ENCODE data around the gene BCAS1. TPM values are rescaled to one million over a fixed set of nuclear protein-coding genes. Genes with fewer than 3 reads are reported as not detected.

The BCAS1 gene
- total RNA-seq, 2 donors from 2014 or later = not detected

GRCh38 chr20:53950031-53950430 is 120.4 kb downstream of the BCAS1 start:
- H3K27ac ChIP-seq (ENCODE audit: low read depth, low read length) = no peak overlapping the region
- Mint-ChIP-seq H3K9me3 (peaks cover 10% of the 10 kb centered on the region), H3K4me1 (peaks cover 8% of the 10 kb centered on the region), H3K27me3 (ENCODE audit: insufficient read depth) (no peaks in the 10 kb centered on the region), H3K27ac (peak overlapping the region; percentile 50), H3K4me3 (no peak overlapping the region), H3K36me3 (ENCODE audit: low read depth) (peaks cover 2% of the 10 kb centered on the region)
- no peak overlapping the region for H3K4me3 ChIP-seq (ENCODE audit: low read length)
- no peaks in the 10 kb centered on the region for H3K36me3 ChIP-seq (ENCODE audit: control insufficient read depth, insufficient read depth, low read length)
- no peak overlapping the region for H3K9ac ChIP-seq (ENCODE audit: extremely low read depth, low read length, poor library complexity, severe bottlenecking)
- 66 to 82% methylated on average over 4 to 7 of the region's 7 CpGs for WGBS, 2 experiments (ENCODE audit: insufficient coverage in 1 of 2, insufficient read length in 1 of 2)
- TF ChIP-seq CTCF (conservative IDR thresholded peaks at IDR 0.05) = no peak
- no peaks in the 10 kb centered on the region for H3K27me3 ChIP-seq (ENCODE audit: control insufficient read depth, insufficient read depth, low read length, poor library complexity, severe bottlenecking)
- H3K4me1 ChIP-seq (ENCODE audit: control insufficient read depth, insufficient read depth, low read length) = no peaks in the 10 kb centered on the region
- no peak for DNase-seq
- H3K9me3 ChIP-seq (ENCODE audit: control insufficient read depth, low read length) = peaks cover 10% of the 10 kb centered on the region

GRCh38 chr20:53949319-53949839 is 121.0 kb downstream of the BCAS1 start:
- no peaks in the 10 kb centered on the region for H3K4me1 ChIP-seq (ENCODE audit: control insufficient read depth, insufficient read depth, low read length)
- peaks cover 10% of the 10 kb centered on the region for H3K9me3 ChIP-seq (ENCODE audit: control insufficient read depth, low read length)
- H3K27me3 Mint-ChIP-seq (ENCODE audit: insufficient read depth) = no peaks in the 10 kb centered on the region
- H3K4me3 ChIP-seq (ENCODE audit: low read length) = no peak overlapping the region
- TF ChIP-seq CTCF (conservative IDR thresholded peaks at IDR 0.05) = no peak
- no peaks in the 10 kb centered on the region for H3K36me3 ChIP-seq (ENCODE audit: control insufficient read depth, insufficient read depth, low read length)
- WGBS, 2 experiments (ENCODE audit: insufficient coverage in 1 of 2, insufficient read length in 1 of 2) = 63 to 82% methylated on average over 7 to 10 of the region's 10 CpGs
- peaks cover 8% of the 10 kb centered on the region for H3K4me1 Mint-ChIP-seq
- no peaks in the 10 kb centered on the region for H3K27me3 ChIP-seq (ENCODE audit: control insufficient read depth, insufficient read depth, low read length, poor library complexity, severe bottlenecking)
- no peak overlapping the region for H3K27ac ChIP-seq (ENCODE audit: low read depth, low read length)
- H3K36me3 Mint-ChIP-seq (ENCODE audit: low read depth) = peaks cover 2% of the 10 kb centered on the region
- no peak overlapping the region for H3K4me3 Mint-ChIP-seq
- no peak overlapping the region for H3K27ac Mint-ChIP-seq
- peaks cover 10% of the 10 kb centered on the region for H3K9me3 Mint-ChIP-seq
- no peak for DNase-seq
- no peak overlapping the region for H3K9ac ChIP-seq (ENCODE audit: extremely low read depth, low read length, poor library complexity, severe bottlenecking)

GRCh38 chr20:53948383-53949318 is 121.7 kb downstream of the BCAS1 start:
- H3K27me3 Mint-ChIP-seq (ENCODE audit: insufficient read depth) = no peaks in the 10 kb centered on the region
- WGBS, 2 experiments (ENCODE audit: insufficient coverage in 1 of 2, insufficient read length in 1 of 2) = 95 to 98% methylated on average over 8 to 11 of the region's 11 CpGs

More at GRCh38 chr20:53948383-53949318, 121.7 kb downstream of the BCAS1 start:
- no peak overlapping the region for H3K27ac ChIP-seq (ENCODE audit: low read depth, low read length)
- Mint-ChIP-seq H3K27ac (no peak overlapping the region), H3K9me3 (peaks cover 10% of the 10 kb centered on the region), H3K4me1 (peaks cover 11% of the 10 kb centered on the region), H3K4me3 (no peak overlapping the region), H3K36me3 (ENCODE audit: low read depth) (peaks cover 2% of the 10 kb centered on the region)
- H3K36me3 ChIP-seq (ENCODE audit: control insufficient read depth, insufficient read depth, low read length) = no peaks in the 10 kb centered on the region
- DNase-seq = no peak
- no peaks in the 10 kb centered on the region for H3K27me3 ChIP-seq (ENCODE audit: control insufficient read depth, insufficient read depth, low read length, poor library complexity, severe bottlenecking)
- no peaks in the 10 kb centered on the region for H3K4me1 ChIP-seq (ENCODE audit: control insufficient read depth, insufficient read depth, low read length)
- H3K4me3 ChIP-seq (ENCODE audit: low read length) = no peak overlapping the region
- no peak overlapping the region for H3K9ac ChIP-seq (ENCODE audit: extremely low read depth, low read length, poor library complexity, severe bottlenecking)
- no peak for TF ChIP-seq CTCF (conservative IDR thresholded peaks at IDR 0.05)
- H3K9me3 ChIP-seq (ENCODE audit: control insufficient read depth, low read length) = peaks cover 10% of the 10 kb centered on the region
